SU-DHL-6 (cell line): ENCODE measurements around the gene HEATR3.

ENCODE experiments used
- EZH2phosphoT487 ChIP-seq: fragments of 200-600 bp; sonication (generic), shearing (Covaris generic); conservative IDR thresholded peaks from 2 replicates; pipeline ENCODE4 v1.6.1; 2018; ENCODE audit warnings: mild to moderate bottlenecking, antibody characterized with exemption, low read length, moderate library complexity, mixed read lengths
- TF ChIP-seq, protein P1 (sequence below): fragments of 200-600 bp; sonication (generic); IDR thresholded peaks from one replicate; pipeline ENCODE4 v1.5.1; 2017; ENCODE audit warnings: antibody characterized with exemption, mild to moderate bottlenecking, low read length, moderate library complexity; ENCODE audit not compliant: insufficient read depth, poor library complexity, severe bottlenecking

DNA sequence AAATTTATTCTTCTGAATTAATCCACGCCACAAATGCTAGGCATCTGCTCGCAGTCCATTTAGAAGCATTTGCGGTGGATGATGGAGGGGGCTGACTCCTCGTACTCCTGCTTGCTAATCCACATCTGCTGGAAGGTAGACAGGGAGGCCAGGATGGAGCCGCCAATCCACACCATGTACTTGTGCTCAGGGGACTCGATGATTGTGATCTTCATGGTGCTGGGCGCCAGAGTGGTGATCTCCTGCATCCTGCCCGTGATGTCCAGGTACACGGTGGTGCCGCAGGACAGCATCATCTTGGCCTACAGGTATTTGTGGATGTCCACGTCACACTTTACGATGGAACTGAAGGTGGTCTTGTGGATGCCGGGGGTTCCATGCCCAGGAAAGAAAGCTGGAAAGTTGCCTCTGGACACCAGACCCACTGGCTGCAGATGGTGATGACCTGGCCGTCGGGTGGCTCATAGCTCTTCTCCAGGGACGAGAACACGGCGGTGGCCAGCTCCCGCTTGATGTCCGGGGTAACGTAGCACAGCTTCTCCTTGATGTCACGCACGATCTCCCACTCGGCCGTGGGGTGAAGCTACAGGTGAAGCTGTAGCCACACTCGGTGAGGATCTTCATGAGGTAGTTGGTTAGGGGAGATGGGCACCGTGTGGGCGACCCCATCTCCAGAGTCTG is 7.5 kb upstream of the HEATR3 start:
- TF ChIP-seq, protein P1, sequence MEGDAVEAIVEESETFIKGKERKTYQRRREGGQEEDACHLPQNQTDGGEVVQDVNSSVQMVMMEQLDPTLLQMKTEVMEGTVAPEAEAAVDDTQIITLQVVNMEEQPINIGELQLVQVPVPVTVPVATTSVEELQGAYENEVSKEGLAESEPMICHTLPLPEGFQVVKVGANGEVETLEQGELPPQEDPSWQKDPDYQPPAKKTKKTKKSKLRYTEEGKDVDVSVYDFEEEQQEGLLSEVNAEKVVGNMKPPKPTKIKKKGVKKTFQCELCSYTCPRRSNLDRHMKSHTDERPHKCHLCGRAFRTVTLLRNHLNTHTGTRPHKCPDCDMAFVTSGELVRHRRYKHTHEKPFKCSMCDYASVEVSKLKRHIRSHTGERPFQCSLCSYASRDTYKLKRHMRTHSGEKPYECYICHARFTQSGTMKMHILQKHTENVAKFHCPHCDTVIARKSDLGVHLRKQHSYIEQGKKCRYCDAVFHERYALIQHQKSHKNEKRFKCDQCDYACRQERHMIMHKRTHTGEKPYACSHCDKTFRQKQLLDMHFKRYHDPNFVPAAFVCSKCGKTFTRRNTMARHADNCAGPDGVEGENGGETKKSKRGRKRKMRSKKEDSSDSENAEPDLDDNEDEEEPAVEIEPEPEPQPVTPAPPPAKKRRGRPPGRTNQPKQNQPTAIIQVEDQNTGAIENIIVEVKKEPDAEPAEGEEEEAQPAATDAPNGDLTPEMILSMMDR, result no peak
- no peak for TF ChIP-seq EZH2phosphoT487
